Measurements from ENCODE around the gene CHTOP.
"Not testable (repeated sequence)": the region's sequence is repeated elsewhere in the genome, so short reads cannot be mapped to it uniquely, and the experiment has no call there.

The CHTOP gene

GRCh38 chr1:153655333-153655732 is 21.5 kb downstream of the CHTOP start:
- no peak overlapping the region for H3K27ac Mint-ChIP-seq
- H3K36me3 Mint-ChIP-seq, result no peaks in the 10 kb centered on the region
- no peaks in the 10 kb centered on the region for H3K9me3 Mint-ChIP-seq
- H3K4me1 Mint-ChIP-seq, result peaks cover 20% of the 10 kb centered on the region
- no peak overlapping the region for H3K4me3 Mint-ChIP-seq
- H3K27me3 Mint-ChIP-seq, result no peaks in the 10 kb centered on the region
- no peak for ATAC-seq

DNA sequence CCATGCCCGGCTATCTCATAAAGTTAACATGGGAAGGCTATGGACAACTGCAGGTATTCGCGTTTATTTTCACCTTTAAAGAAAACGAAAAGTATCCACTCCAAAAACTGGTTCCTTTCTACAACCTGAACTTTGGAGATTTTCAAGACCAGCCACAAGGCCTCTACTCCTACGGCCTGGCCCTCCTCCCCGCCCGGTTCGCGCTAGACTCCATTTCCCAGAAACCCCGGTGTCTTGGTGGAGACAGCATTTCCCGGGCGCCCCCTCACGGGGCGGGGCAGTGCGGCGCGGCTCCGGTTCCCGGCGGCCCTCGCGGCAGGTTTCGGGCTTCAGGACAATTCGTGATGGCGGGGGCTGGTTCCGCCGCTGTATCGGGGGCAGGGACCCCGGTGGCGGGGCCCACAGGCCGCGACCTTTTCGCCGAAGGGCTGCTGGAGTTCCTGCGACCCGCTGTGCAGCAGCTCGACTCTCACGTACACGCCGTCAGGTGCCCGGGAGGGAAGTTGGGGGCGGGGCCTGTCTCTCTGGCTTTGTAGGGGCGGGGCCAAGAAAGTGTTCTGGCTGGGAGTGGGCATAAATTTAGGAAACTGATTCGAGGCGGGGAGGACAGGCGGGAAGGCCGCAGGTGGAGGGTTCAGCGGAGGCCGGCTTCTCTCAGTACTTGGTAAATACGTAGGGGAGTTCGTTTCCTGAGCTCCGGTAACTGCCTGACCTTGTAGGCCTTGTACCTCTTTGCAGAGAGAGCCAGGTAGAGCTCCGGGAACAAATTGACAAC is 24.7 kb downstream of the CHTOP start, which contains the start of gene SNAPIN:
SNAPIN (plus strand) TSS at position 304 of the 775 bp plus-strand sequence; CDS start at position 345, 41 bp downstream.
- peak within 1 kb of the TSS; percentile 99 for H3K4me3 Mint-ChIP-seq
- peaks cover 19% of the 10 kb centered on the region for H3K36me3 Mint-ChIP-seq
- ATAC-seq, result peak; percentile 99
- H3K27ac Mint-ChIP-seq, result peak within 1 kb of the TSS; percentile 93
- H3K27me3 Mint-ChIP-seq, result no peaks in the 10 kb centered on the region
- H3K9me3 Mint-ChIP-seq, result no peaks in the 10 kb centered on the region
- H3K4me1 Mint-ChIP-seq, result peaks cover 20% of the 10 kb centered on the region

- peaks cover 25% of the 10 kb centered on the region for H3K36me3 Mint-ChIP-seq
These were observed 25.3 kb downstream of the CHTOP start for GRCh38 chr1:153659175-153659534.

GRCh38 chr1:153659656-153660055 is 25.8 kb downstream of the CHTOP start:
- Mint-ChIP-seq H3K9me3 (no peaks in the 10 kb centered on the region), H3K36me3 (peaks cover 27% of the 10 kb centered on the region), H3K27me3 (no peaks in the 10 kb centered on the region), H3K27ac (peak overlapping the region; percentile 93), H3K4me3 (peak overlapping the region; percentile 99), H3K4me1 (peaks cover 20% of the 10 kb centered on the region)
- ATAC-seq, result no peak

More at GRCh38 chr1:153659175-153659534, 25.3 kb downstream of the CHTOP start:
- Mint-ChIP-seq H3K27ac (peak overlapping the region; percentile 93), H3K4me1 (peaks cover 20% of the 10 kb centered on the region), H3K4me3 (peak overlapping the region; percentile 99), H3K9me3 (no peaks in the 10 kb centered on the region), H3K27me3 (no peaks in the 10 kb centered on the region)
- no peak for ATAC-seq

DNA sequence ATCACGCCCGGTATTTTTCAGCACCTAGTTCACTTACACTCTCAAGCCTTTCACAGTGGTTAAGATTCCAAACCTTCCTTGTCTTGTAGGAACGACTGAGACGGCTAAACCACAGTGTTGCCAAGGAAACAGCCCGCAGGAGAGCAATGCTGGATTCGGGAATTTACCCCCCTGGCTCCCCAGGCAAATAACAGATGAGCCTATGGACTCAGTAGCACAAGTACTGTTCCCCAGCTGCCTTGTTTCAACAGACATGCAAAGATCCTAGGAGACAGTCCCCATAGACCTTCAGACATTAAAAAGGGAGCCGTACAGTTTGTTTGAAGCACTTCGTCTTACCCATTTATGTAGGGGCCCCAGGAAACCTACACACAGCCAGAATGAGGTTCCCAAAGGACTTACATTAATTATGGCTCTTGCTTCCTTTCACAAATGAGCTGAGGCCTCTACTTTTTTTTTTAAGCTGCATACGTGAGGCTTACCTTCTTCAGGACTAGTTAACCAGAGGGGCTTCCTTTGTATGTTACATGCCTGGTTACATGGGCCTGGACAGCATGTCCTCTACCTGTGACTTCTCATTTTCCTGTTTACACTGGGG is 27.3 kb downstream of the CHTOP start:
- Mint-ChIP-seq H3K36me3 (peaks cover 40% of the 10 kb centered on the region), H3K9me3 (no peaks in the 10 kb centered on the region), H3K4me1 (peaks cover 20% of the 10 kb centered on the region), H3K4me3 (no peak overlapping the region), H3K27ac (no peak overlapping the region), H3K27me3 (no peaks in the 10 kb centered on the region)
- no peak for ATAC-seq

DNA sequence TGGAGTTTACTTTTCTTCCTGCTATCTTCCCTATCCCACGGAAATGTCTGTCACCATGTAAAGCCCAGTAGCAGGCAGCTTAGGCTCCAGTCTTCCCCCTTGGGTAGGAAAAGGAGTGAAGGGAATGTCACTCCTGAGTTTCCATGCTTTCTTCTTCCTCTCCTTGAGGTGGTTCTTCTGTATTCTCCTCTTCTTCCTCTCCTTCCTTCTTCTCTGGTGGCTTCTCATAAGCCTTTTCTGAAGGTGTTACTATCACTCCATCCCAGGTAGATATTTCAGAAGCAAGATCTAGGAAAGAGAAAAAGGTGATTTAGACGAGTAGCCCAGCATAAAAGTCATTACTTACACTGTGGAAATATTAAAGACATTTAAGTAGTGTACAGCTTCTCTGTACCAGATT is 28.4 kb downstream of the CHTOP start:
- no peaks in the 10 kb centered on the region for H3K9me3 Mint-ChIP-seq
- H3K27ac Mint-ChIP-seq, result no peak overlapping the region
- peaks cover 50% of the 10 kb centered on the region for H3K36me3 Mint-ChIP-seq
- peaks cover 20% of the 10 kb centered on the region for H3K4me1 Mint-ChIP-seq
- no peaks in the 10 kb centered on the region for H3K27me3 Mint-ChIP-seq
- H3K4me3 Mint-ChIP-seq, result no peak overlapping the region
- no peak for ATAC-seq

- no peak for ATAC-seq
- Mint-ChIP-seq H3K36me3 (peaks cover 60% of the 10 kb centered on the region), H3K27ac (no peak overlapping the region), H3K27me3 (no peaks in the 10 kb centered on the region), H3K4me3 (no peak overlapping the region), H3K9me3 (no peaks in the 10 kb centered on the region), H3K4me1 (peaks cover 20% of the 10 kb centered on the region)
These were observed 29.3 kb downstream of the CHTOP start for GRCh38 chr1:153663211-153663610.

DNA sequence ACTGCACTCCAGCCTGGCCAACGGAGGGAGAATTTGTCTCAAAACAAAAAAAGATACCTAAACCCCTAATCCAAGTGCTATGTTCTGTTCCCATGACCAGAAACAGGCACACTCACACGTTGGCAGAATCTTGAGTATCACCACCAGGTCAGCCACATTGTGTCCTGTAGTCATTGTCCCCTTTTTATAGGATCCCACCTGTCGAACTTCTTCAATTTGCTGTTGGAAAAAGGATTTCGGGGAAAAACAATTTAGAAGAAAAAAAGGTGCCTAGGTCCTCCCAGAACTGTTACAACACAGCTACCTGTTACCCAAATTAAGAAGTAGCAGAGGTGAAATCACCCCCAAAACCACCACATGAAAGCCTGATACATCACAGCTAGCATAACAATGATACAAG is 33.6 kb downstream of the CHTOP start:
- peaks cover 62% of the 10 kb centered on the region for H3K36me3 Mint-ChIP-seq
- no peak overlapping the region for H3K4me3 Mint-ChIP-seq
- H3K27ac Mint-ChIP-seq, result no peak overlapping the region

GRCh38 chr1:153668672-153669071 is 34.8 kb downstream of the CHTOP start:
- not testable (repeated sequence) for H3K9me3 Mint-ChIP-seq, H3K27ac Mint-ChIP-seq, H3K27me3 Mint-ChIP-seq, H3K4me3 Mint-ChIP-seq, ATAC-seq
- Mint-ChIP-seq H3K36me3 (peaks cover 59% of the 10 kb centered on the region), H3K4me1 (peaks cover 12% of the 10 kb centered on the region)

More for the DNA sequence above, 33.6 kb downstream of the CHTOP start:
- Mint-ChIP-seq H3K27me3 (no peaks in the 10 kb centered on the region), H3K9me3 (no peaks in the 10 kb centered on the region), H3K4me1 (peaks cover 11% of the 10 kb centered on the region)
- no peak for ATAC-seq

- Mint-ChIP-seq H3K27me3 (no peaks in the 10 kb centered on the region), H3K27ac (no peak overlapping the region), H3K4me1 (peaks cover 12% of the 10 kb centered on the region), H3K4me3 (no peak overlapping the region), H3K36me3 (peaks cover 52% of the 10 kb centered on the region), H3K9me3 (no peaks in the 10 kb centered on the region)
- no peak for ATAC-seq
These were observed 35.7 kb downstream of the CHTOP start for GRCh38 chr1:153669606-153670005.

- Mint-ChIP-seq H3K4me1 (peaks cover 12% of the 10 kb centered on the region), H3K9me3 (no peaks in the 10 kb centered on the region), H3K4me3 (no peak overlapping the region), H3K36me3 (peaks cover 45% of the 10 kb centered on the region), H3K27ac (no peak overlapping the region), H3K27me3 (no peaks in the 10 kb centered on the region)
- ATAC-seq, result no peak
These were observed 36.5 kb downstream of the CHTOP start for GRCh38 chr1:153670257-153670858.

GRCh38 chr1:153670859-153671627 is 37.2 kb downstream of the CHTOP start, which contains the start of gene ILF2:
ILF2 (minus strand) TSS chr1:153670993; CDS start chr1:153670922, 71 bp downstream.
- Mint-ChIP-seq H3K9me3 (no peaks in the 10 kb centered on the region), H3K4me1 (peaks cover 12% of the 10 kb centered on the region), H3K27me3 (peaks cover 1% of the 10 kb centered on the region), H3K4me3 (no peak within 1 kb of the TSS), H3K36me3 (peaks cover 41% of the 10 kb centered on the region), H3K27ac (no peak within 1 kb of the TSS)
- peak; percentile 99 for ATAC-seq

GRCh38 chr1:153671628-153672353 is 37.9 kb downstream of the CHTOP start:
- H3K27ac Mint-ChIP-seq, H3K27me3 Mint-ChIP-seq, H3K9me3 Mint-ChIP-seq, H3K4me3 Mint-ChIP-seq: not testable (repeated sequence)
- ATAC-seq, result peak; percentile 59
- H3K36me3 Mint-ChIP-seq, result peaks cover 33% of the 10 kb centered on the region
- peaks cover 12% of the 10 kb centered on the region for H3K4me1 Mint-ChIP-seq

- Mint-ChIP-seq H3K4me3 (peak overlapping the region; percentile 1), H3K9me3 (no peaks in the 10 kb centered on the region), H3K36me3 (peaks cover 16% of the 10 kb centered on the region), H3K27me3 (peaks cover 26% of the 10 kb centered on the region), H3K27ac (no peak overlapping the region), H3K4me1 (peaks cover 19% of the 10 kb centered on the region)
- no peak for ATAC-seq
These were observed 39.6 kb downstream of the CHTOP start for GRCh38 chr1:153673511-153673910.
